ENCODE measurements around the gene DNAH1.

- TF ChIP-seq, protein P1, sequence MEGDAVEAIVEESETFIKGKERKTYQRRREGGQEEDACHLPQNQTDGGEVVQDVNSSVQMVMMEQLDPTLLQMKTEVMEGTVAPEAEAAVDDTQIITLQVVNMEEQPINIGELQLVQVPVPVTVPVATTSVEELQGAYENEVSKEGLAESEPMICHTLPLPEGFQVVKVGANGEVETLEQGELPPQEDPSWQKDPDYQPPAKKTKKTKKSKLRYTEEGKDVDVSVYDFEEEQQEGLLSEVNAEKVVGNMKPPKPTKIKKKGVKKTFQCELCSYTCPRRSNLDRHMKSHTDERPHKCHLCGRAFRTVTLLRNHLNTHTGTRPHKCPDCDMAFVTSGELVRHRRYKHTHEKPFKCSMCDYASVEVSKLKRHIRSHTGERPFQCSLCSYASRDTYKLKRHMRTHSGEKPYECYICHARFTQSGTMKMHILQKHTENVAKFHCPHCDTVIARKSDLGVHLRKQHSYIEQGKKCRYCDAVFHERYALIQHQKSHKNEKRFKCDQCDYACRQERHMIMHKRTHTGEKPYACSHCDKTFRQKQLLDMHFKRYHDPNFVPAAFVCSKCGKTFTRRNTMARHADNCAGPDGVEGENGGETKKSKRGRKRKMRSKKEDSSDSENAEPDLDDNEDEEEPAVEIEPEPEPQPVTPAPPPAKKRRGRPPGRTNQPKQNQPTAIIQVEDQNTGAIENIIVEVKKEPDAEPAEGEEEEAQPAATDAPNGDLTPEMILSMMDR (optimal IDR thresholded peaks at IDR 0.05 in 1 of 3, IDR thresholded peaks at IDR 0.05 in 1 of 3, conservative IDR thresholded peaks at IDR 0.05 in 1 of 3; ENCODE audit: extremely low read depth in 1 of 3, insufficient read depth in 2 of 3, low read length in 3 of 3) = no peak
- no peak for TF ChIP-seq EZH2 (IDR thresholded peaks at IDR 0.05; ENCODE audit: low read length)
Observed at GRCh38 chr3:52315977-52316764, at the start of gene DNAH1.

Measured in keratinocyte (primary cell).